Gastroesophageal sphincter (tissue), 4 donors: ENCODE results near the gene ICOS. TPM values are rescaled to one million over a fixed set of nuclear protein-coding genes. Genes with fewer than 3 reads are reported as not detected.

ENCODE experiments used
- ATAC-seq: fragments of 150-250 bp; one replicate; pipeline ENCODE4 v1.9.1; 2016; ENCODE audit warnings: mild to moderate bottlenecking, moderate library complexity
- H3K27ac ChIP-seq, 4 donors: fragments of 200-600 bp; sonication (generic) in 3 of 4; 1 replicate in 3 of 4; 2 replicates in 1 of 4; pipeline ENCODE4 v1.5.1; 2016 to 2019
- H3K27me3 ChIP-seq: fragments of 200-600 bp; sonication (generic); one replicate; pipeline ENCODE4 v1.5.1; 2019
- H3K36me3 ChIP-seq, 2 donors: fragments of 200-600 bp; sonication (generic); one replicate each; pipeline ENCODE4 v1.5.1; 2019; ENCODE audit warnings: control low read depth in 1 of 2
- H3K4me1 ChIP-seq, 3 donors: fragments of 200-600 bp; sonication (generic); 1 replicate in 2 of 3; 2 replicates in 1 of 3; pipeline ENCODE4 v1.5.1; 2016 to 2019; ENCODE audit warnings: control low read depth in 2 of 3
- H3K4me3 ChIP-seq, 2 donors: fragments of 200-600 bp; sonication (generic); one replicate each; pipeline ENCODE4 v1.5.1; 2019; ENCODE audit warnings: mild to moderate bottlenecking in 1 of 2, moderate library complexity in 1 of 2
- H3K9me3 ChIP-seq, 3 donors: fragments of 200-600 bp; sonication (generic); one replicate each; pipeline ENCODE4 v1.5.1; 2017 to 2019; ENCODE audit warnings: control low read depth in 2 of 3
- EP300 ChIP-seq: sonication (generic); formaldehyde crosslinking; IDR thresholded peaks from one replicate; pipeline ENCODE4 v1.6.1; 2017; ENCODE audit warnings: antibody characterized with exemption, mild to moderate bottlenecking
- POLR2A ChIP-seq, 2 donors: fragments of 450-650 bp; IDR thresholded peaks; one replicate each; pipeline ENCODE4 v1.6.1; 2017; ENCODE audit warnings: antibody characterized with exemption in 2 of 2, mild to moderate bottlenecking in 2 of 2, moderate library complexity in 1 of 2
- POLR2AphosphoS5 ChIP-seq: sonication (generic); formaldehyde crosslinking; IDR thresholded peaks from one replicate; pipeline ENCODE4 v1.6.1; 2017; ENCODE audit warnings: antibody characterized with exemption
- WGBS, 2 donors: methylation state at CpG; one replicate each; pipeline ENCODE4 v1.1.5; 2018; ENCODE audit warnings: low coverage in 1 of 2; 5-methylcytosine and 5-hydroxymethylcytosine counted together
- total RNA-seq, 4 donors: library from RNA; depleted of rRNA; stranded (reverse); fragments of >200 nt; gene quantifications; one replicate each; pipeline ENCODE4 v1.1.0, GENCODE V29; 2016
- TF ChIP-seq, protein P1 (sequence below), 4 experiments: fragments of 200-600 bp in 2 of 4; fragments of 450-650 bp in 2 of 4; sonication (generic) in 1 of 4; IDR thresholded peaks; one replicate each; pipeline ENCODE4 v1.5.1; 2017 to 2019; ENCODE audit warnings: antibody characterized with exemption in 4 of 4, mild to moderate bottlenecking in 2 of 4, moderate library complexity in 2 of 4

Gene ICOS
- total RNA-seq, 4 donors from 2014 or later = 0.13 to 0.32 TPM; not detected in 2

- Histone ChIP-seq H3K27me3 (no peaks in the 10 kb centered on the region), H3K4me3 (no peak overlapping the region), H3K36me3 (no peaks in the 10 kb centered on the region), H3K27ac (no peak overlapping the region), H3K9me3 (no peaks in the 10 kb centered on the region), H3K4me1 (peaks cover 0 to 28% (median 0%) of the 10 kb centered on the region in 3 donors)
- WGBS, 2 donors = 37 to 62% methylated on average over 7 to 8 of the region's 8 CpGs
- TF ChIP-seq POLR2A (IDR thresholded peaks at IDR 0.05) = no peak
- TF ChIP-seq, protein P1, sequence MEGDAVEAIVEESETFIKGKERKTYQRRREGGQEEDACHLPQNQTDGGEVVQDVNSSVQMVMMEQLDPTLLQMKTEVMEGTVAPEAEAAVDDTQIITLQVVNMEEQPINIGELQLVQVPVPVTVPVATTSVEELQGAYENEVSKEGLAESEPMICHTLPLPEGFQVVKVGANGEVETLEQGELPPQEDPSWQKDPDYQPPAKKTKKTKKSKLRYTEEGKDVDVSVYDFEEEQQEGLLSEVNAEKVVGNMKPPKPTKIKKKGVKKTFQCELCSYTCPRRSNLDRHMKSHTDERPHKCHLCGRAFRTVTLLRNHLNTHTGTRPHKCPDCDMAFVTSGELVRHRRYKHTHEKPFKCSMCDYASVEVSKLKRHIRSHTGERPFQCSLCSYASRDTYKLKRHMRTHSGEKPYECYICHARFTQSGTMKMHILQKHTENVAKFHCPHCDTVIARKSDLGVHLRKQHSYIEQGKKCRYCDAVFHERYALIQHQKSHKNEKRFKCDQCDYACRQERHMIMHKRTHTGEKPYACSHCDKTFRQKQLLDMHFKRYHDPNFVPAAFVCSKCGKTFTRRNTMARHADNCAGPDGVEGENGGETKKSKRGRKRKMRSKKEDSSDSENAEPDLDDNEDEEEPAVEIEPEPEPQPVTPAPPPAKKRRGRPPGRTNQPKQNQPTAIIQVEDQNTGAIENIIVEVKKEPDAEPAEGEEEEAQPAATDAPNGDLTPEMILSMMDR (IDR thresholded peaks at IDR 0.05) = no peak
- TF ChIP-seq POLR2AphosphoS5 = no peak
- no peak for TF ChIP-seq EP300
- no peak for ATAC-seq
These were observed 21.9 kb upstream of the ICOS start for GRCh38 chr2:203914546-203915182.

GRCh38 chr2:203915256-203915655 is 21.3 kb upstream of the ICOS start:
- H3K27me3 ChIP-seq = no peaks in the 10 kb centered on the region
- no peaks in the 10 kb centered on the region for H3K9me3 ChIP-seq
- H3K4me3 ChIP-seq = no peak overlapping the region
- WGBS, 2 donors = 63 to 80% methylated on average over 3 to 6 of the region's 7 CpGs
- no peak for ATAC-seq
- TF ChIP-seq, protein P1 (IDR thresholded peaks at IDR 0.05) = no peak
- no peak for TF ChIP-seq POLR2A (IDR thresholded peaks at IDR 0.05)
- H3K36me3 ChIP-seq = no peaks in the 10 kb centered on the region
- H3K4me1 ChIP-seq = peaks cover 0 to 24% (median 0%) of the 10 kb centered on the region in 3 donors
- H3K27ac ChIP-seq = no peak overlapping the region

- Histone ChIP-seq H3K27ac (no peak overlapping the region), H3K9me3 (no peaks in the 10 kb centered on the region), H3K27me3 (no peaks in the 10 kb centered on the region), H3K4me1 (peaks cover 0 to 24% (median 0%) of the 10 kb centered on the region in 3 donors), H3K36me3 (no peaks in the 10 kb centered on the region), H3K4me3 (no peak overlapping the region)
- TF ChIP-seq POLR2A (IDR thresholded peaks at IDR 0.05) (no peak), POLR2AphosphoS5 (no peak), EP300 (no peak)
- TF ChIP-seq, protein P1 (IDR thresholded peaks at IDR 0.05) = no peak
- no peak for ATAC-seq
These were observed 19.8 kb upstream of the ICOS start for GRCh38 chr2:203916756-203917155.

- Histone ChIP-seq H3K4me1 (peaks cover 0 to 24% (median 0%) of the 10 kb centered on the region in 3 donors), H3K9me3 (no peaks in the 10 kb centered on the region), H3K27ac (no peak overlapping the region), H3K36me3 (no peaks in the 10 kb centered on the region), H3K27me3 (no peaks in the 10 kb centered on the region), H3K4me3 (no peak overlapping the region)
- TF ChIP-seq POLR2A (IDR thresholded peaks at IDR 0.05) (no peak), EP300 (no peak), POLR2AphosphoS5 (no peak)
- TF ChIP-seq, protein P1 (IDR thresholded peaks at IDR 0.05) = no peak
- ATAC-seq = no peak
- WGBS, 2 donors = 19% methylated on average over 3 of the region's 7 CpGs; no CpG with 5 or more reads in 1 of the 2 donors
These were observed 18.3 kb upstream of the ICOS start for GRCh38 chr2:203918264-203918663.

DNA sequence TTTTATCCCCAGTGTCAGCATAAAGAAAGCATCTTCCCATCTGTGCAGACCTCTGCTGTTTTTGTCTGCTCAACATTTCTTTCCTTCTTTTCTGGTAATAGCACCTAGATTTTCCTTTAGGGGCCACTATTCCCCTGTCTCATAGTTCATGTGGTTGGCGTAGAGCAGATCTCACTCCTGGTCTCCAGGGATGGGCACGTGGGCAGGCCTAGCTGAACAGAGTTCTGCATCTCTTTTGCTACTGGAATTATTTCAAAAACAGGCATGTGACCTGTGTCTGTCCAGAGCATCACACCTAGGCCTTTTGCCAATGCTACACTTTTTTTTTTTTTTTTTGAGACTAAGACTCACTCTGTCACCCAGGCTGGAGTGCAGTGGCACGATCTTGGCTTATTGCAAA is 17.7 kb upstream of the ICOS start:
- H3K9me3 ChIP-seq = no peaks in the 10 kb centered on the region
- ATAC-seq = peak; percentile 31
- WGBS, 2 donors = 46 to 63% methylated on average over 2 of the region's 3 CpGs
- H3K4me3 ChIP-seq = no peak overlapping the region
- no peaks in the 10 kb centered on the region for H3K27me3 ChIP-seq
- no peak for TF ChIP-seq EP300
- TF ChIP-seq POLR2A (IDR thresholded peaks at IDR 0.05) = no peak
- TF ChIP-seq POLR2AphosphoS5 = no peak
- TF ChIP-seq, protein P1 (IDR thresholded peaks at IDR 0.05) = no peak
- H3K27ac ChIP-seq = no peak overlapping the region
- H3K4me1 ChIP-seq = peaks cover 0 to 24% (median 0%) of the 10 kb centered on the region in 3 donors
- no peaks in the 10 kb centered on the region for H3K36me3 ChIP-seq
